DMS153 treated with DMSO at 0.1 percent for 48 hours (cell line): ENCODE data around the gene RBM33.

ENCODE experiments used
- DNase-seq: peaks from one replicate; lab custom pipeline; 2025; ENCODE audit not compliant: unreplicated experiment; lab: John Stamatoyannopoulos, UW

RBM33 gene

GRCh38 chr7:155741805-155742204 lies 97.3 kb downstream of the RBM33 start:
- DNase-seq: no peak

DNA sequence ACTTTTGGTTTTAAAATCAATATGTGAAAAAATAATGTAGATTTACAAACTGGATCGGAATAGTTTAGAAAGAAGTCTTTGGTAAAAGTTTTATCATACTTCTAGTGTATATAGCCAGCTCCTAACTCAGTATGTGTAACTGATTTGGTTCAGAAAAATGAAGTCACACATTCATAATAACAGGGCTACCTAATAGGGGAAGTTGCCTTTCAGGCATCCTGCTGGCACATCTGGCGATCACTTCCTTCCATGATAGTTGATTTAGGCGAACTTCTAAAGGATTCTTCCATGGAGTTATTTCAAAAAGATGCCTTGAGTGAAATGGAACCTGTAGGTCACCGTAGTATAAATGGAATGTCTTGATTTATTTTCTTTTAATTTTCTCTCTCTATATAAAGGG lies 98.7 kb downstream of the RBM33 start:
- DNase-seq: no peak

DNA sequence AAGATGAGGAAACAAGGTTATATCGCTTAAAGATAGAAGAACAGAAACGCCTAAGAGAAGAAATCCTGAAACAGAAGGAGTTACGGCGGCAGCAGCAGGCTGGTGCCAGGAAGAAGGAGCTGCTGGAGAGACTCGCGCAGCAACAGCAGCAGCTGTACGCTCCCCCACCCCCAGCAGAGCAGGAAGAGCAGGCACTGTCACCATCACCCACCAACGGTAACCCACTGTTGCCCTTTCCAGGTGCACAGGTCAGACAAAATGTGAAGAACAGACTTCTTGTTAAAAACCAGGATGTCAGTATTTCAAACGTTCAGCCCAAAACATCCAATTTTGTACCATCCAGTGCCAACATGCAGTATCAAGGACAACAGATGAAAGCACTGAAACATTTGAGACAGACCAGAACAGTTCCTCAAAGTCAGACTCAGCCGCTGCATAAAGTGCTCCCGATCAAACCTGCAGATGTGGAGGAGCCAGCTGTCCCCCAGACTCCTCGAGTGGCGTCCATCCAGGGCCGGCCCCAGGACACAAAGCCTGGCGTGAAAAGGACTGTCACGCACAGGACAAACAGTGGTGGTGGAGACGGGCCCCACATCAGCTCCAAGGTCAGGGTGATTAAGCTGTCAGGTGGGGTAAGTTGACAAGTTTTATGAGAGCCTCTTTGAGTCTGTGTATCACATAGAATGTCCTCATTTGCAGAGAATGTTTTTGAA lies 100.7 kb downstream of the RBM33 start:
- DNase-seq: no peak

- DNase-seq: no peak
Measured at GRCh38 chr7:155745737-155746136, 101.3 kb downstream of the RBM33 start.

GRCh38 chr7:155746188-155746587 lies 101.7 kb downstream of the RBM33 start:
- DNase-seq: no peak

DNA sequence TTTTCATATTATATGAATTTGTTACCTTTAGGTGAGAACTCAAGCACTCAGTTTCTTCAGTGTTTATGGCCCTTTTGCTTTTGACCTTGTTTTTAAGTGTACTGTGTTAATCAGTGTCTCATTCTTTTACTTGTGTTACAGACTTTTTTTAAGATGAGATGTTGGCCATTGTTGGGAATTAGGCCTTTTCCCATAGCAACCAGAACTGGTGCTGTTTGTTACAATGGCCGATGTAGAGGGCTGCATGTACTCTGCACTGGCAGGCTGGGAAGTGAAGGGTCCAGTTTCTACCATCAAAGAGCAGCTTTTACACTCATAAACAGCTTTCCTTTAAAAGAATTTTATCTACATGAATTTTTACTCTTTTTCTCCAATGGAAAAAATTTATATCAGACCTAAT lies 102.7 kb downstream of the RBM33 start:
- no peak for DNase-seq

DNA sequence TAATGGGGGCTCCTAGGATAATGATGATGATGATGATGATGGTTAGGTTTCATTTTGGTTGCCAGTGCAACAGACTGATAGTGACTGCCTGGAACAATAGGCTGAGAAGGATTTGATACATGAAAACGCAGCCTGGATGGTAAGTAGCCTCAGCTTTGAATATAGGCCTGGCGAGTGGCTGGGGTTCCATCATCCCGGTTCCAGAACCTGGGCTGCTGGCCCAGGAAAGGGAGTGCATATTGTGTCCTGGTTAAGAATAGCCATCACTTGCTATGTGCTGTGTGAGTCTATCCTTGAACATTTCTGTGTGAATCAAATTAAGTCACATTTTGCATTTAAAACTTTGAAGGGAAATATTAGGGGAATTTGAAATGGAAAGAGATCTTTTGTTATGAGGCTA lies 105.1 kb downstream of the RBM33 start:
- no peak for DNase-seq

GRCh38 chr7:155750255-155751125 lies 106.0 kb downstream of the RBM33 start:
- no peak for DNase-seq

DNA sequence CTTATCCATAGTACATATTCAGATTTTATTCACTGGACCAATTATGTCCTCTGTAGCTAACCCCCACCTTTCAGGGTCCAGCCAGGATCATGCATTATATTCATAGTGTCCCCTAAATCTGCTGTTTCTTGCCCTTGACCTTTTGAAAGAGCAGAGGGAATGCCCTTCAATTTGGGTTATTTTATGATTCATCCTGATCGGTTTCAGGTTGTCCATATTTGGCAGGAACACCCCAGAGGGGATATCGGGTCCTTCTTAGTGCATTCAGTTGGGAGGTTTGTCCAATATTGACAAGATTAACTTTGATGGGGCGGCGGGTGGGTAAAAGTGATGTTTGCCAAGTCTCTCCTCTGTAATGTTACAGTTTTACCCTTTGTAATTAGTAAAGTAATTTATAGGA lies 106.9 kb downstream of the RBM33 start:
- no peak for DNase-seq

DNA sequence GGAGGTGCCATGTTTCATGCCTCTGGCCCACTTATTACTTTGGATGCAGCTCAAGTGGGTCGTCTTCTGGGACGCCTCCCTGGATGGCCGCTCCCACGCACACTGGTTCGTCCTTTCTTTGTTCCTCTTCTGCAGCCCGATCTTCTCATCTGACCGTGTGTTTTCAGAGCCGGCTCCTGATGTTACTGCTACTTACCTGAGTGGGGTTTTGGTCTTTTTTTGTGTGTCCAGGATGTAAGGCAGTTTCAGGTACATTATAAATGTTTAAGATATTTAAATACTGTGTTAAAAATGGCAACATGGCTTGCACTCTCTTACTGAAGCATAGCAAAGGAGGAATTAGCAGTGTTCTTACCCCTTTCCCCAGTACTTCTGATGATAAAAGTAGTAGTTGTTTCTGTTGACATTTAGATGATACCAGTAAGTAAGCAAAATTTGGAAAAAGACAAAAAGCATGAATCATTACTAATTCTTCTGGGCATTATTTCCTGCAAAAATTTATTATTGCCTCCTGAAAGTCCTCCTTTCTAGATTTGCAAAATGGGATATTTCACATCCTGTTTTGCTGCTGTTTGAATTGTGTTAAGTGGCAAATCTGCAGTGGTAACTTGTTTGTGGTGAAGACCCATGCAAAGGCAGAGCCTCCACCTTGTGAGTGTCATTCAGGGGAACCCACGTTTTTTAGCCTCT lies 108.4 kb downstream of the RBM33 start:
- DNase-seq: no peak

GRCh38 chr7:155753446-155753965 lies 109.0 kb downstream of the RBM33 start:
- no peak for DNase-seq

- no peak for DNase-seq
Measured at GRCh38 chr7:155754165-155754564, 109.7 kb downstream of the RBM33 start.

- DNase-seq: no peak
Measured at GRCh38 chr7:155755026-155755425, 110.6 kb downstream of the RBM33 start.

GRCh38 chr7:155756322-155756721 lies 111.9 kb downstream of the RBM33 start:
- DNase-seq: no peak

GRCh38 chr7:155758348-155758747 lies 113.9 kb downstream of the RBM33 start:
- no peak for DNase-seq

DNA sequence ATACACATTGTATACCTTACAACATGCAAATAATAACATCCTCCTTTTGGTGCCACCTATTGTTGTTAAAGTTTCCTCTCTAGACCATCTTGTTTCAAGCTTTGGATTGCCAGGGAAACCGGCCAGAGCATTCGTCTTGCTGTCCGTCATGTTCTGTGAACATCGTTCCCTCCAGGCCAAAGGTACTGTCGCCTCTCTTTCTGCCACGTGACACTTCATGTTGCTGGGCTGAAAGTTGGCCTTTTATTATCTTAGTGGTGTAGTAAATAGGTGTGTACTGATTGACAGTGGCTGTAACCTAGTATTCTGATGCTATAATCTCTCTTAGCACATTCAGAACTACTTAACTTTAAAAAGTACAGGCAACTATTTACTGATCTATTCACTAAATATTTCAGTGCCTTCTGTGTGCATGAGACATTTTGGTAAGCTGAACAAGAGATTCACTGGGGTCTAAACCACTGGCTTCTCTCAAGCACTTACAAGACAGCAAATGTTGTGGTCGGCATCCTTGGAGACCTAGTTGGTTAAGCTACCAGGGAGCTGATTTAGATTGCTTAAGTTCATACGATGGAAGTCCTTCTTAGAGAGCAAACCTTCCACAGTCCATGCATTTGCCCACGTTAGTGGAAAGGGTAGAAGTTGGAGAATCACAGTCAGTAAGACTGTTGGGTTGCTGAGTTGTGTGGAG lies 115.4 kb downstream of the RBM33 start:
- no peak for DNase-seq

DNA sequence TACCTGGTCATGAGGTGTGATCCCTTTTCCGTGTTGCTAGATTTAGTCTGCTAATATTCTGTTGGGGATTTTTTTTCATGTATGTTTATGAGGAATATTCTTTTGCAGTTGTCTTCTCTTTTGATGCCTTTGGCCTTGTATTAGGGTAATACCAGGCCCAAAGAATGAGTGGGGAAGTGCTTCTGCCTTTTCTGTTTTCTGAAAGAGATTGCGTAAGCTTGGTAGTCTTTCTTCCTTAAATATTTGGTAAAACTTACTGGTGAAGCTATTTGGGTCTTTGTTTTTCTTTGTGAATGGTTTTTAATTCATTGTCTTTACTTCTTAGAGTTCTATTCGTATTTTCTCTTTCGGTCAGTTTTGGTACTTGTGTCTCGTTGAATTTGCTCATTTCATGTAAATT lies 116.7 kb downstream of the RBM33 start:
- DNase-seq: no peak

GRCh38 chr7:155762036-155762435 lies 117.6 kb downstream of the RBM33 start:
- no peak for DNase-seq

GRCh38 chr7:155762655-155763054 lies 118.2 kb downstream of the RBM33 start:
- no peak for DNase-seq

DNA sequence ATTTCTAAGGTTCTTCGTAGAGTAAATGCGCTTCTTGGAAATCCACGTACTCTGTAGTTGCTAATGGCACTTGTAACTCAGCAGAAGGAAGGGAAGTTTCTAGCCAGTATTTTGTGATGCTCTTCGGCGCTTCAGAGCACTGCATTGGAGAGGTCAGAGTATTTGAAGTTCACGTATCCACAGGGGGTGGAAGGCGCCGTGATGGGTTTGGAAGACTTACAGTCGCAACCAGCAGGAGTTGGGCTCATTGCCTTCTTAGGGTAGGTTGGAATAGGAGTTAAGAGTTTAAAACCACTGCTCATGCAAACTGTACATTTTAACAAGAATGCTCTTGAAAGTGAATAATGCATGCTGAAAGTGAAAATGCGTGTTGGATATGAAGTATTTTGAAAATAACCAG lies 118.7 kb downstream of the RBM33 start:
- no peak for DNase-seq
